RWPE2 (cell line): ENCODE data around the gene CDK12.
"Not testable (repeated sequence)": the region's sequence is repeated elsewhere in the genome, so short reads cannot be mapped to it uniquely, and the experiment has no call there.

Source experiments
- ATAC-seq: fragments of 200-7000 bp; cut with Tn5 transposase; 3 replicates; pipeline ENCODE4 v1.9.1; 2021; ENCODE audit warnings: low read depth
- DNase-seq: peaks from one replicate; pipeline ENCODE4 v3.0.0-alpha.2; 2020; ENCODE audit warnings: low spot score
- H3K27ac ChIP-seq: fragments of 450-650 bp; 2 replicates; pipeline ENCODE4 v1.5.1; 2017; ENCODE audit warnings: mild to moderate bottlenecking; ENCODE audit not compliant: poor library complexity, severe bottlenecking
- H3K27me3 ChIP-seq: fragments of 250-450 bp; sonication (Bioruptor Pico); 2 replicates; pipeline ENCODE4 v1.5.1; 2021; ENCODE audit warnings: mild to moderate bottlenecking, moderate library complexity; ENCODE audit not compliant: insufficient read depth, poor library complexity, severe bottlenecking
- H3K36me3 ChIP-seq: fragments of 250-450 bp; sonication (Bioruptor Pico); 2 replicates; pipeline ENCODE4 v1.5.1; 2020; ENCODE audit warnings: low read depth, mild to moderate bottlenecking, moderate library complexity
- H3K4me1 ChIP-seq: fragments of 250-450 bp; sonication (Bioruptor Pico); 2 replicates; pipeline ENCODE4 v1.5.1; 2021; ENCODE audit warnings: mild to moderate bottlenecking, moderate library complexity; ENCODE audit not compliant: insufficient read depth, poor library complexity, severe bottlenecking
- H3K4me3 ChIP-seq: fragments of 250-450 bp; sonication (Bioruptor Pico); 2 replicates; pipeline ENCODE4 v1.5.1; 2021; ENCODE audit warnings: mild to moderate bottlenecking, moderate library complexity; ENCODE audit not compliant: severe bottlenecking
- H3K9me3 ChIP-seq: fragments of 250-450 bp; sonication (Bioruptor Pico); 2 replicates; pipeline ENCODE4 v1.5.1; 2021; ENCODE audit warnings: mild to moderate bottlenecking, moderate library complexity; ENCODE audit not compliant: severe bottlenecking
- TF ChIP-seq, protein P1 (sequence below): fragments of 450-650 bp; IDR thresholded peaks from one replicate; pipeline ENCODE4 v1.5.1; 2017; ENCODE audit warnings: mild to moderate bottlenecking, moderate library complexity; ENCODE audit not compliant: poor library complexity, severe bottlenecking

Gene CDK12

DNA sequence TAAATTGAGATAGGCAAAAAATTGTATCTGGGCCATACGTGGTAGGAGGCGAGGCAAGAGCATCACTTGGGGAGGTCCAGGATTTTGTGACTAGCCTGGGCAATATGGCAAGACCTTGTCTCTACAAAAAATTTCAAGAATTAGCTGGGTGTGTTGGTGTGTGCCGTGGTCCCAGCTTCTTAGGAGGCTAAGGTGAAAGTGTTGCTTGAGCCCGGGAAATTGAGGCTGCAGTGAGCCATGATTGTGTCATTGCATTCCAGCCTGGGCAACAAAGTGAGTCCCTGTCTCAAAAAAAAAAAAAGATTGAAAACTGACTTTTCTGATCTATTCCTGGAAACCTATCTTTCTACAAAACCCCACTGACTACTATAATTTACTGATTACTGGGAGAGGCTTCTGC is 26.7 kb downstream of the CDK12 start:
- Histone ChIP-seq H3K9me3 (no peaks in the 10 kb centered on the region), H3K27ac (no peak overlapping the region), H3K4me3 (no peak overlapping the region), H3K27me3 (no peaks in the 10 kb centered on the region), H3K36me3 (peaks cover 71% of the 10 kb centered on the region), H3K4me1 (peaks cover 13% of the 10 kb centered on the region)
- TF ChIP-seq, protein P1, sequence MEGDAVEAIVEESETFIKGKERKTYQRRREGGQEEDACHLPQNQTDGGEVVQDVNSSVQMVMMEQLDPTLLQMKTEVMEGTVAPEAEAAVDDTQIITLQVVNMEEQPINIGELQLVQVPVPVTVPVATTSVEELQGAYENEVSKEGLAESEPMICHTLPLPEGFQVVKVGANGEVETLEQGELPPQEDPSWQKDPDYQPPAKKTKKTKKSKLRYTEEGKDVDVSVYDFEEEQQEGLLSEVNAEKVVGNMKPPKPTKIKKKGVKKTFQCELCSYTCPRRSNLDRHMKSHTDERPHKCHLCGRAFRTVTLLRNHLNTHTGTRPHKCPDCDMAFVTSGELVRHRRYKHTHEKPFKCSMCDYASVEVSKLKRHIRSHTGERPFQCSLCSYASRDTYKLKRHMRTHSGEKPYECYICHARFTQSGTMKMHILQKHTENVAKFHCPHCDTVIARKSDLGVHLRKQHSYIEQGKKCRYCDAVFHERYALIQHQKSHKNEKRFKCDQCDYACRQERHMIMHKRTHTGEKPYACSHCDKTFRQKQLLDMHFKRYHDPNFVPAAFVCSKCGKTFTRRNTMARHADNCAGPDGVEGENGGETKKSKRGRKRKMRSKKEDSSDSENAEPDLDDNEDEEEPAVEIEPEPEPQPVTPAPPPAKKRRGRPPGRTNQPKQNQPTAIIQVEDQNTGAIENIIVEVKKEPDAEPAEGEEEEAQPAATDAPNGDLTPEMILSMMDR, result no peak
- DNase-seq (no peak), ATAC-seq (no peak)

DNA sequence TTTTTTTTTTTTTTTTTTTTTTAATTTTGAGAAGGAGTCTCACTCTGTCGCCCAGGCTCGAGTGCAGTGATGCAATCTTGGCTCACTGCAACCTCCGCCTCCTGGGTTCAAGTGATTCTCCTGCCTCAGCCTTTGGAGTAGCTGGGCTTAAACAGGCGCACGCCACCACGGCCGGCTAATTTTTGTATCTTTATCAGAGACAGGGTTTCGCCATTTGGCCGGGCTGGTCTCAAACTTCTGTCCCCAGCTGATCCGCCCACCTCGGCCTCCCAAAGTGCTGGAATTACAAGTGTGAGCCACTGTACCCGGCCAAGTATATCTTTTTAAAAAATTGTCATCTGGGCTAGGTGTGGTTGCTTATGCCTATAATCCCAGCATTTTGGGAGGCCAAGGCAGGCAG is 35.6 kb downstream of the CDK12 start:
- H3K36me3 ChIP-seq, result peaks cover 73% of the 10 kb centered on the region
- not testable (repeated sequence) for H3K4me1 ChIP-seq

DNA sequence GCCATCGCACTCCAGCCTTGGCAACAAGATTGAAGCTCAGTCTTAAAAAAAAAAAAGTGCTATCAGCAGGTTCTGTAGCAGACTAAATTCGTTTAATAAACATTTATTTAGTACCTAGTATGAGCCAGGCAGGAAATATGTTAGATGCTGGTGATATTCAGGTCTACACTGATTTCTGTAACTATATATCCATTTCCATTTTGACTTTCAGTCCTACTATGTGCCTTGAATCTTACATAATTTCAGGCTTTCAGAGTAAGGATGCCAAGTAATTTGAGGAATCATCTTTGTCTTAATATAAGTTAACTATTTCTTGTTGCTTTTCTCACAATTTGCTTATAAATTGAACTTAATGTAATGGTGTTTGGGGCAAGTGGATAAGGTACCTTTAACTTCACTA is 46.2 kb downstream of the CDK12 start:
- DNase-seq (no peak), ATAC-seq (no peak)
- H3K27me3 ChIP-seq, result no peaks in the 10 kb centered on the region
- H3K27ac ChIP-seq, result no peak overlapping the region
- H3K9me3 ChIP-seq, result no peaks in the 10 kb centered on the region
- H3K4me1 ChIP-seq, result no peaks in the 10 kb centered on the region
- no peak overlapping the region for H3K4me3 ChIP-seq
- peaks cover 72% of the 10 kb centered on the region for H3K36me3 ChIP-seq
- TF ChIP-seq, protein P1, result no peak

More for the DNA sequence above, 35.6 kb downstream of the CDK12 start:
- not testable (repeated sequence) for H3K27me3 ChIP-seq, H3K4me3 ChIP-seq, DNase-seq, ATAC-seq, H3K9me3 ChIP-seq, H3K27ac ChIP-seq

DNA sequence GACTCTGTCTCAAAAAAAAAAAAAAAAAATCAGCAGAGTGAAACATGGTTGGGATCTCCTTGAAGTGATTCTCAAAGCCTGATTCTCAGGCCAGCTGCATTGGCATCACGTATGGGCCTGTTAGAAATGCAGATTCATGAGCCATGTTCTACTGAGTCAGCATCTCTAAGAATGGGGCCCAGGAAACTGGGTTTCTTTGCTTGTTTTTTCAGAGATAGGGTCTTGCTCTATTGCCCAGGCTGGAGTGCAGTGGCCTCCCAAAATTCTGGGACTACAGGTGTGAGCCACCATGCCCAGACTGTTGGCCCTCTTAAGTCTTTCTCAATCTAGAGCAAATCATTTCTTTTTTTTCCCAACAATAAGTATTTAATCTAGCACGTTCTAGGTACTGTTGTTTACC is 47.7 kb downstream of the CDK12 start:
- no peak for ATAC-seq

DNA sequence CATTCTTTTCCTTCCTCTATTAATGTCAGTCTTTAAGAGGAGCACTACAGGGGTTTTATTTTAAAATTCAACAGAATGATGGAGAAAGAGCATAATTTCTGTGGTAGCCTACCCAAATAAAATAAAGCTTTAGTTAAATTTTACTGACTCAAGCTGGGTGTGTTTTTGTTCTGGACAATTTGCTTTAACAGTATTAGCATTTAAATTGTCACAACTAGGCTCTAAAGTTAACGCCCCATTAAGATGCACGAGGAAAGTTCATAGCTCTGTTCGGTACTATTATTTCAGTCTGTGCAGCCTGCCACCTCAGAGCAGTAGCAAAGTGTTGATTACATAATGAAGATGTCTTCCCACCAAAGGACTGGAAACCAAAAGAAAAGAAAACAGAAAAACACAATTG is 52.0 kb downstream of the CDK12 start:
- Histone ChIP-seq H3K4me3 (no peak overlapping the region), H3K27ac (no peak overlapping the region), H3K36me3 (peaks cover 90% of the 10 kb centered on the region), H3K4me1 (no peaks in the 10 kb centered on the region), H3K9me3 (no peaks in the 10 kb centered on the region), H3K27me3 (no peaks in the 10 kb centered on the region)
- no peak for ATAC-seq
- no peak for DNase-seq
- TF ChIP-seq, protein P1, result no peak

More for the DNA sequence above, 47.7 kb downstream of the CDK12 start:
- Histone ChIP-seq H3K9me3 (no peaks in the 10 kb centered on the region), H3K27ac (no peak overlapping the region), H3K36me3 (peaks cover 72% of the 10 kb centered on the region), H3K4me3 (no peak overlapping the region), H3K27me3 (no peaks in the 10 kb centered on the region), H3K4me1 (no peaks in the 10 kb centered on the region)
- no peak for DNase-seq
- TF ChIP-seq, protein P1, result no peak

DNA sequence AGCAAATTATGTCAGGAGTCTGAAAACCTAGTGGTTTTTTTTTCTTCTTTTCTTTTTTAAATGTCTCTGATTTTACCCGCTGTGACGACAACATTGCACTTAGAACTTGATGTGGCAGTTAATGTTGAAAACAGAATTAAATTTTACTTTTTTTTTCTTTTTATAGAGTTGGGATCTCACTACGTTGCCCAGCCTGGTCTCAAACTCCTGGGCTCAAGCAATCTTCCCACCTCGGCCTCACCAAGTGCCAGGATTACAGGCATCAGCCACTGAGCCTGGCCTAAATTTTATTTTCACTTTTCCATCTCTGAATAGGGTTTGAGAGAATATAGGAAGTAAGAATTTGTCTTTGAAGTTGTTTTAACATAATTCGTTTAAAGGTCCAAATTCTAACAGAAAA is 52.6 kb downstream of the CDK12 start:
- H3K36me3 ChIP-seq, result peaks cover 92% of the 10 kb centered on the region
- no peaks in the 10 kb centered on the region for H3K27me3 ChIP-seq
- DNase-seq, result no peak
- no peaks in the 10 kb centered on the region for H3K9me3 ChIP-seq
- H3K27ac ChIP-seq, result no peak overlapping the region
- TF ChIP-seq, protein P1, result no peak
- no peak for ATAC-seq
- no peak overlapping the region for H3K4me3 ChIP-seq
- no peaks in the 10 kb centered on the region for H3K4me1 ChIP-seq
